ENCODE data around the gene RNF213. TPM values are rescaled to one million over a fixed set of nuclear protein-coding genes. Genes with fewer than 3 reads are reported as not detected.

Gene RNF213
- polyA plus RNA-seq, 1 of the 3 experiments (the other 2 are of a cell fraction): 57.5 TPM

DNA sequence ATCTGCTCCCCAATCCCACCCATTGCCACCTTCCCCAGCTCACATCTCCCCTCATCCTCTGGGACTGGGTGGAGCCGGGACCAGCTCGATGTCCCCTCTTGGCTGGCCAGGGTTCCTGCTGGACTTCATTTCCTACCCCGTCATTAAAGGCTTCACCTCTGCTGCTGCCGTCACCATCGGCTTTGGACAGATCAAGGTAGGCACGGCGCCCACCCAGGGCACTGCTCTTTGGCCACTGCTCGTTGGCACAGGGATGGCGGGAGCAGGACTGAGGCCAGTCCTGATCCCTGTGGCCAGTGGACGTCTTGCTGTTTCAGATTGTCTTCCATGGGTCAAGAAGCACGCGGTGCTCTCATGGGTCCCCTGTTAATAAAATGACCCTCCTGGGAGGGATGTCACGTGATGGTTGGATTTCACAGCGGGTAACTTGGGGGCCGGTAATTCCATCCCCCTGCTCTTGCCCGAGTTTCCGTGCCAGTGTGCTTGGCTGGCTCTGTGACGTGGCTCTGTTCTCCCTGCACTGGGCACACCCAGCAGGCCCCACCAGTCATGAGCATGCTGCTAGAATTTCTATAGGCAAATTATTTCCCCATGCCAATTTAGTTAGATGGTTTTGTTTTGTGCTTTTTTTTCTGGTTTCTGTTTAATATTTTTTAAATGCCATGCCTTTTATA is 37.4 kb upstream of the RNF213 start:
- Histone ChIP-seq H3F3A (replicated peaks; ENCODE audit: insufficient read depth) (peaks cover 9% of the 10 kb centered on the region), H3K9me3 (no peaks in the 10 kb centered on the region), H3K4me2 (no peak overlapping the region), H3K27me3 (ENCODE audit: insufficient read depth) (no peaks in the 10 kb centered on the region), H3K4me3 (ENCODE audit: low read depth in 2 of 2, low read length in 1 of 2) (no peak overlapping the region), H3K79me2 (ENCODE audit: insufficient read depth) (peaks cover 32% of the 10 kb centered on the region; the same call in 1 of the 2 replicates), H2AFZ (ENCODE audit: low read depth) (no peak overlapping the region), H3K4me1 (ENCODE audit: control insufficient read depth in 1 of 2, insufficient read depth in 2 of 2, low read depth in 1 of 2, low read length in 1 of 2) (peaks cover 4 to 20% of the 10 kb centered on the region in 2 experiments; a peak in 1 of 4 replicates), H3K9me2 (no peaks in the 10 kb centered on the region), H3K36me3 (replicated peaks in 1 of 2; ENCODE audit: control insufficient read depth in 1 of 2, insufficient read depth in 2 of 2, low read length in 1 of 2) (peaks cover 5% of the 10 kb centered on the region in 2 experiments), H3K27ac (ENCODE audit: low read depth in 2 of 2, low read length in 1 of 2) (no peak overlapping the region), H3K9ac (no peak overlapping the region), H4K20me1 (ENCODE audit: insufficient read depth) (peaks cover 5% of the 10 kb centered on the region)
- POLR2A ChIA-PET: no interaction called here
- WGBS (ENCODE audit: low lambda C conversion rate): 94% methylated on average over 18 of the region's 18 CpGs
- TF ChIP-seq TAF1 (IDR thresholded peaks at IDR 0.05; ENCODE audit: borderline replicate concordance, low read depth, low read length) (no peak), POLR2AphosphoS5 (IDR thresholded peaks at IDR 0.05; ENCODE audit: low read depth, low read length) (no peak)
- DNase-seq: no peak
- CTCF ChIA-PET: interaction anchor here (1.8 kb wide), 1 partner anchor 41 kb away, joined by 3 read pairs; no protein-coding TSS in a partner anchor

DNA sequence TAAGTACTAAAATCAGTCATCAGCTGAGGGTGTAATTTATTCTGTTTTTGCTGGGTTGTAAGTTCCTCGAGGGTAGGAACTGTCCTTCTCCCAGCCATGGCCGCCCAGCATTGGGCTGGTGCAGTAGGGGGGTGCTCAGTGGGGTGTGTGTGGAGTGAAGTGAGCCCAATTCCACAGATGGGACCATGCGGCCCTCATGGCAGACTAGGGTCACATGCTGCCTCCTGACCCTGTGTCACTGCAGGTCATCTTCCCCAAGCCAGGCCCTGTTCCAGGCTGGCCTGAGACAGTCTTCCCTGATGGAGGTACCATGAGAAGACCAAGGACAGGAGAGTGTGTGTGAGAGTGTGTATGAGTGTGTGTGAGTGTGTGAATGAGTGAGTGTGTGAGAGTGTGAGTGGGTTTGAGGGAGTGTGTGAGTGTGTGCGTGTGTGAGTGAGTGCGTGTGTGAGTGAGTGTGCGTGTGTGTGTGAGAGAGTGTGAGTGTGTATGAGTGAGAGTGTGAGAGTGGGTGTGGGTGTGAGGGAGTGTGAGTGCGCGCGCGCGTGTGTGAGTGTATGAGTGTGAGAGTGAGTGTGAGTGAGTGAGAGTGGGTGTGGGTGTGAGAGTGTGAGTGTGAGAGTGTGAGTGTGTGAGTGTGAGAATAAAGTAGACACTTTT is 36.7 kb upstream of the RNF213 start:
- Histone ChIP-seq H3K36me3 (replicated peaks in 1 of 2; ENCODE audit: control insufficient read depth in 1 of 2, insufficient read depth in 2 of 2, low read length in 1 of 2) (peaks cover 5 to 7% of the 10 kb centered on the region in 2 experiments), H3K9ac (no peak overlapping the region), H3K4me1 (ENCODE audit: control insufficient read depth in 1 of 2, insufficient read depth in 2 of 2, low read depth in 1 of 2, low read length in 1 of 2) (peaks cover 4 to 15% of the 10 kb centered on the region in 2 experiments; a peak in 1 of 4 replicates), H4K20me1 (ENCODE audit: insufficient read depth) (no peaks in the 10 kb centered on the region), H3K79me2 (ENCODE audit: insufficient read depth) (peaks cover 25% of the 10 kb centered on the region; the same call in 1 of the 2 replicates), H3F3A (replicated peaks; ENCODE audit: insufficient read depth) (peaks cover 9% of the 10 kb centered on the region), H3K9me2 (no peaks in the 10 kb centered on the region), H3K27ac (ENCODE audit: low read depth in 2 of 2, low read length in 1 of 2) (no peak overlapping the region), H3K4me2 (no peak overlapping the region), H3K9me3 (no peaks in the 10 kb centered on the region), H2AFZ (ENCODE audit: low read depth) (no peak overlapping the region), H3K27me3 (ENCODE audit: insufficient read depth) (no peaks in the 10 kb centered on the region), H3K4me3 (ENCODE audit: low read depth in 2 of 2, low read length in 1 of 2) (no peak overlapping the region)
- POLR2A ChIA-PET: no interaction called here
- DNase-seq: no peak
- CTCF ChIA-PET: interaction anchor here (1.0 to 1.8 kb wide), 2 partner anchors 40 to 63 kb away, joined by 3 read pairs; no protein-coding TSS in a partner anchor
- TF ChIP-seq FOSL2 (IDR thresholded peaks at IDR 0.05; ENCODE audit: borderline replicate concordance, low read depth) (no peak), NRF1 (IDR thresholded peaks at IDR 0.05; ENCODE audit: low read depth, low read length) (no peak), SIN3A (IDR thresholded peaks at IDR 0.05; ENCODE audit: borderline replicate concordance, low read depth, low read length) (no peak), YY1 (IDR thresholded peaks at IDR 0.05; ENCODE audit: low read depth) (no peak), CHD2 (IDR thresholded peaks at IDR 0.05; ENCODE audit: low read length, partially characterized antibody) (no peak), ELF1 (IDR thresholded peaks at IDR 0.05) (no peak), SMC3 (IDR thresholded peaks at IDR 0.05; ENCODE audit: low read depth, low read length) (no peak)
- TF ChIP-seq, protein P1, sequence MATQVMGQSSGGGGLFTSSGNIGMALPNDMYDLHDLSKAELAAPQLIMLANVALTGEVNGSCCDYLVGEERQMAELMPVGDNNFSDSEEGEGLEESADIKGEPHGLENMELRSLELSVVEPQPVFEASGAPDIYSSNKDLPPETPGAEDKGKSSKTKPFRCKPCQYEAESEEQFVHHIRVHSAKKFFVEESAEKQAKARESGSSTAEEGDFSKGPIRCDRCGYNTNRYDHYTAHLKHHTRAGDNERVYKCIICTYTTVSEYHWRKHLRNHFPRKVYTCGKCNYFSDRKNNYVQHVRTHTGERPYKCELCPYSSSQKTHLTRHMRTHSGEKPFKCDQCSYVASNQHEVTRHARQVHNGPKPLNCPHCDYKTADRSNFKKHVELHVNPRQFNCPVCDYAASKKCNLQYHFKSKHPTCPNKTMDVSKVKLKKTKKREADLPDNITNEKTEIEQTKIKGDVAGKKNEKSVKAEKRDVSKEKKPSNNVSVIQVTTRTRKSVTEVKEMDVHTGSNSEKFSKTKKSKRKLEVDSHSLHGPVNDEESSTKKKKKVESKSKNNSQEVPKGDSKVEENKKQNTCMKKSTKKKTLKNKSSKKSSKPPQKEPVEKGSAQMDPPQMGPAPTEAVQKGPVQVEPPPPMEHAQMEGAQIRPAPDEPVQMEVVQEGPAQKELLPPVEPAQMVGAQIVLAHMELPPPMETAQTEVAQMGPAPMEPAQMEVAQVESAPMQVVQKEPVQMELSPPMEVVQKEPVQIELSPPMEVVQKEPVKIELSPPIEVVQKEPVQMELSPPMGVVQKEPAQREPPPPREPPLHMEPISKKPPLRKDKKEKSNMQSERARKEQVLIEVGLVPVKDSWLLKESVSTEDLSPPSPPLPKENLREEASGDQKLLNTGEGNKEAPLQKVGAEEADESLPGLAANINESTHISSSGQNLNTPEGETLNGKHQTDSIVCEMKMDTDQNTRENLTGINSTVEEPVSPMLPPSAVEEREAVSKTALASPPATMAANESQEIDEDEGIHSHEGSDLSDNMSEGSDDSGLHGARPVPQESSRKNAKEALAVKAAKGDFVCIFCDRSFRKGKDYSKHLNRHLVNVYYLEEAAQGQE (IDR thresholded peaks at IDR 0.05; ENCODE audit: low read depth, low read length): no peak
- TF ChIP-seq, protein P2, sequence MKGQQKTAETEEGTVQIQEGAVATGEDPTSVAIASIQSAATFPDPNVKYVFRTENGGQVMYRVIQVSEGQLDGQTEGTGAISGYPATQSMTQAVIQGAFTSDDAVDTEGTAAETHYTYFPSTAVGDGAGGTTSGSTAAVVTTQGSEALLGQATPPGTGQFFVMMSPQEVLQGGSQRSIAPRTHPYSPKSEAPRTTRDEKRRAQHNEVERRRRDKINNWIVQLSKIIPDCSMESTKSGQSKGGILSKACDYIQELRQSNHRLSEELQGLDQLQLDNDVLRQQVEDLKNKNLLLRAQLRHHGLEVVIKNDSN (IDR thresholded peaks at IDR 0.05; ENCODE audit: borderline replicate concordance, low read depth): no peak
- TF ChIP-seq, protein P3, sequence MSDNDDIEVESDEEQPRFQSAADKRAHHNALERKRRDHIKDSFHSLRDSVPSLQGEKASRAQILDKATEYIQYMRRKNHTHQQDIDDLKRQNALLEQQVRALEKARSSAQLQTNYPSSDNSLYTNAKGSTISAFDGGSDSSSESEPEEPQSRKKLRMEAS (IDR thresholded peaks at IDR 0.05; ENCODE audit: low read depth): no peak
- TF ChIP-seq, protein P4, sequence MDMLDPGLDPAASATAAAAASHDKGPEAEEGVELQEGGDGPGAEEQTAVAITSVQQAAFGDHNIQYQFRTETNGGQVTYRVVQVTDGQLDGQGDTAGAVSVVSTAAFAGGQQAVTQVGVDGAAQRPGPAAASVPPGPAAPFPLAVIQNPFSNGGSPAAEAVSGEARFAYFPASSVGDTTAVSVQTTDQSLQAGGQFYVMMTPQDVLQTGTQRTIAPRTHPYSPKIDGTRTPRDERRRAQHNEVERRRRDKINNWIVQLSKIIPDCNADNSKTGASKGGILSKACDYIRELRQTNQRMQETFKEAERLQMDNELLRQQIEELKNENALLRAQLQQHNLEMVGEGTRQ (IDR thresholded peaks at IDR 0.05; ENCODE audit: borderline replicate concordance, low read depth, low read length): no peak
- WGBS (ENCODE audit: low lambda C conversion rate): 85% methylated on average over 11 of the region's 11 CpGs

Data from SK-N-SH (cell line).